ENCODE data around the gene TMEM217.

DNA sequence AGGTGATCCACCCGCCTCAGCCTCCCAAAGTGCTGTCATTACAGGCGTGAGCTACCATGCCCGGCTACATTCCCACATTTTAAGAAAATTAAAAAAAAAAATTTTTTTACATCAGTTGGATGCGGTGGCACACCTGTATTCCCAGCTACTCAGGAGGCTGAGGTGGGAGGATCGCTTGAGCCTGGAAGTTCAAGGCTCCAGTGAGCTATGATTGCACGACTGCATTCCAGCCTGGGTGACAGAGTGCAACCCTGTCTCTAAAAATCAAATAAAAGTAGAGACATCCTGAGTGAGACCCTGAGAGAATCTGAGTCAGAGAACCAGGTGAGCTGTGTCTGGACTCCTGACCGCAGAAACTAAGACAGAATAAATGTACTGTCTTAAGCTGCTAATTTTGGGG, 49.2 kb downstream of the TMEM217 start:
- TF ChIP-seq EZH2 (IDR thresholded peaks at IDR 0.05; ENCODE audit: borderline replicate concordance): no peak
- TF ChIP-seq CTCF (IDR thresholded peaks at IDR 0.05; ENCODE audit: poor library complexity): no peak
- no peak for TF ChIP-seq EZH2phosphoT487 (IDR thresholded peaks at IDR 0.05; ENCODE audit: low read depth, severe bottlenecking, unreplicated experiment)

Data from hepatocyte (in vitro differentiated cells).